SU-DHL-6 (cell line): ENCODE measurements around the gene SLC8B1.

Experiments used
- H2AFZ ChIP-seq: fragments of 200-600 bp; sonication (generic); 2 replicates; pipeline ENCODE4 v1.6.1; 2014; ENCODE audit warnings: low read depth, mild to moderate bottlenecking, moderate library complexity, mixed read lengths, antibody characterized with exemption, low read length; ENCODE audit not compliant: severe bottlenecking
- H3F3A ChIP-seq: fragments of 200-600 bp; shearing (Covaris generic); 2 replicates; pipeline ENCODE4 v1.6.0; 2016; ENCODE audit warnings: antibody characterized with exemption, mild to moderate bottlenecking; ENCODE audit not compliant: insufficient read depth
- H3K27ac ChIP-seq: fragments of 200-600 bp; sonication (generic); 2 replicates; pipeline ENCODE4 v1.5.1; 2016; ENCODE audit warnings: low read depth, mild to moderate bottlenecking, low read length, moderate library complexity, mixed read lengths
- H3K27me3 ChIP-seq: fragments of 200-600 bp; sonication (generic), shearing (Covaris generic); 2 replicates; pipeline ENCODE4 v1.6.0; 2014; ENCODE audit warnings: mild to moderate bottlenecking, low read length
- H3K36me3 ChIP-seq: fragments of 200-600 bp; sonication (generic); 2 replicates; pipeline ENCODE4 v1.6.1; 2014; ENCODE audit warnings: mild to moderate bottlenecking, low read length, mixed read lengths
- H3K4me2 ChIP-seq: fragments of 300-600, 200-600 bp; shearing (Covaris generic), sonication (generic); 2 replicates; pipeline ENCODE4 v1.6.0; 2014; ENCODE audit warnings: low read length, low read depth, mild to moderate bottlenecking; ENCODE audit not compliant: poor library complexity, severe bottlenecking
- H3K4me3 ChIP-seq: fragments of 200-600 bp; sonication (generic); 2 replicates; pipeline ENCODE4 v1.5.1; 2014; ENCODE audit warnings: antibody characterized with exemption, low read length, mild to moderate bottlenecking, mixed read lengths; ENCODE audit not compliant: insufficient read depth, poor library complexity, severe bottlenecking
- H3K79me2 ChIP-seq: fragments of 200-600 bp; sonication (generic); 2 replicates; pipeline ENCODE4 v1.6.1; 2014; ENCODE audit warnings: mild to moderate bottlenecking, low read length, moderate library complexity; ENCODE audit not compliant: insufficient read depth
- H3K9ac ChIP-seq: fragments of 200-600 bp; sonication (generic); 2 replicates; pipeline ENCODE4 v1.7.0; 2014; ENCODE audit warnings: mild to moderate bottlenecking, low read length
- H3K9me2 ChIP-seq: fragments of 200-600 bp; sonication (generic); replicated peaks from 2 replicates; pipeline ENCODE4 v1.6.1; 2014; ENCODE audit warnings: low read length; ENCODE audit not compliant: insufficient read depth
- H3K9me3 ChIP-seq: fragments of 200-600 bp; sonication (generic); 2 replicates; pipeline ENCODE4 v1.6.1; 2014; ENCODE audit warnings: low read length, mixed read lengths; ENCODE audit not compliant: insufficient read depth
- H4K20me1 ChIP-seq: fragments of 200-600 bp; sonication (generic); 2 replicates; pipeline ENCODE4 v1.6.1; 2014; ENCODE audit warnings: low read depth, mild to moderate bottlenecking, antibody characterized with exemption, low read length, moderate library complexity, mixed read lengths
- CTCF ChIP-seq: fragments of 200-600 bp; sonication (generic); IDR thresholded peaks from one replicate; pipeline ENCODE4 v1.5.1; 2017; ENCODE audit warnings: antibody characterized with exemption, mild to moderate bottlenecking, low read length, moderate library complexity; ENCODE audit not compliant: insufficient read depth, poor library complexity, severe bottlenecking
- EZH2phosphoT487 ChIP-seq: fragments of 200-600 bp; sonication (generic), shearing (Covaris generic); conservative IDR thresholded peaks from 2 replicates; pipeline ENCODE4 v1.6.1; 2018; ENCODE audit warnings: mild to moderate bottlenecking, antibody characterized with exemption, low read length, moderate library complexity, mixed read lengths

The SLC8B1 gene

GRCh38 chr12:113287146-113287898 is 47.6 kb downstream of the SLC8B1 start:
- H3K27ac ChIP-seq: no peak overlapping the region
- H3K9ac ChIP-seq: no peak overlapping the region
- H2AFZ ChIP-seq: no peak overlapping the region
- no peak overlapping the region for H3K4me2 ChIP-seq
- no peaks in the 10 kb centered on the region for H3K9me3 ChIP-seq
- TF ChIP-seq EZH2phosphoT487 (no peak), CTCF (no peak)
- no peaks in the 10 kb centered on the region for H3F3A ChIP-seq
- no peaks in the 10 kb centered on the region for H3K27me3 ChIP-seq
- no peaks in the 10 kb centered on the region for H3K79me2 ChIP-seq
- no peak overlapping the region for H3K4me3 ChIP-seq
- H3K36me3 ChIP-seq: peaks cover 4% of the 10 kb centered on the region; the same call in 1 of the 2 replicates
- H3K9me2 ChIP-seq: no peaks in the 10 kb centered on the region
- no peaks in the 10 kb centered on the region for H4K20me1 ChIP-seq

GRCh38 chr12:113286712-113287111 is 48.2 kb downstream of the SLC8B1 start:
- Histone ChIP-seq H3F3A (no peaks in the 10 kb centered on the region), H3K9me2 (no peaks in the 10 kb centered on the region), H3K27me3 (no peaks in the 10 kb centered on the region), H3K9ac (no peak overlapping the region), H2AFZ (no peak overlapping the region), H3K4me3 (no peak overlapping the region), H3K79me2 (no peaks in the 10 kb centered on the region), H3K27ac (no peak overlapping the region), H3K9me3 (no peaks in the 10 kb centered on the region), H4K20me1 (no peaks in the 10 kb centered on the region), H3K36me3 (peaks cover 4% of the 10 kb centered on the region; the same call in 1 of the 2 replicates), H3K4me2 (no peak overlapping the region)
- TF ChIP-seq CTCF (no peak), EZH2phosphoT487 (no peak)

- Histone ChIP-seq H3K79me2 (no peaks in the 10 kb centered on the region), H3K4me3 (no peak overlapping the region), H4K20me1 (no peaks in the 10 kb centered on the region), H2AFZ (no peak overlapping the region), H3K9me2 (no peaks in the 10 kb centered on the region), H3K27ac (no peak overlapping the region), H3K9me3 (no peaks in the 10 kb centered on the region), H3K27me3 (no peaks in the 10 kb centered on the region), H3K4me2 (no peak overlapping the region), H3F3A (no peaks in the 10 kb centered on the region), H3K36me3 (peaks cover 4% of the 10 kb centered on the region; the same call in 1 of the 2 replicates), H3K9ac (no peak overlapping the region)
- TF ChIP-seq EZH2phosphoT487: no peak
Measured at GRCh38 chr12:113285679-113286610, 49.0 kb downstream of the SLC8B1 start.
